Activated CD4-positive, alpha-beta T cell treated with anti-CD3 and anti-CD28 coated beads for 24 hours (primary cell): ENCODE results near the gene MTUS2.
"Not testable (repeated sequence)": the region's sequence is repeated elsewhere in the genome, so short reads cannot be mapped to it uniquely, and the experiment has no call there.

Source experiments
- DNase-seq, 2 donors: peaks; one replicate each; pipeline ENCODE4 v3.0.0-alpha.2; 2020; ENCODE audit warnings: low read depth in 2 of 2

Gene MTUS2

DNA sequence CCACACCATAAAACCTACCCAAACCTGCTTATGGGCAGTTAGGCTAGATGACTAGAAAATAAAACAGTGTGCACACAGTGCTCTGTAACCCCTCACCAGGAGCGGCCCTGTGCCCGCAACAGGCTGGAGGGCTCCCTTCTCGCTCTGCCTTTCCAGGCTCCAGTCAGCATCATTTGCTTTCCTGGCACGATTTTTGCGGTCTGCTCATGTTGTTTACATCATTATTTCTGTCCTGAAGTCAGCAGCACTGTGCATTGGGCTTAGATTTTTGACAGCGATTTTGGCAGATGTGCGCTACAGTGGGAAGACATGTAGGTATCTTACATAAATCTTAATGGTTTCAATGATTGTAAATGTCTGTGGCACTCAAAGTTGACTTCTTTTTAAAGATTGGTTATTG is 344.0 kb downstream of the MTUS2 start:
- no peak for DNase-seq

DNA sequence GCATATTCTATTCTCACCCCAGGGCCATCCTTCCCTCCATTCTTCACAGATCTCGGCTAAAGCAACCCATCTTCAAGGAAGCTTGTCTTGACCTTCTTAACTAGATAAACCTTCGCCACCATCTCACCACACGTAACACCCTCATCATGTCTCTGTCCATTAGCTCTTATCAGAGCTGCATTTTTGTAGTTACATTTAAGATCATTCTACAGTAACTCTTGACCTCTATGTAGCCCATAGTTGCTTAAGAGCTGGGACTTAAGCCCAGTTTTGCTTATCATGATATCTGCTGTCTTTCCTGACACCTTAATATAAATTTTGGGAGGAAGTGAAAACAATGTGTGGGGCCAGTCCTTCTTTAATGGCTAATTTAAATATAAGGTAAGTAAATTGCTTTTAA is 345.1 kb downstream of the MTUS2 start:
- DNase-seq, result no peak

DNA sequence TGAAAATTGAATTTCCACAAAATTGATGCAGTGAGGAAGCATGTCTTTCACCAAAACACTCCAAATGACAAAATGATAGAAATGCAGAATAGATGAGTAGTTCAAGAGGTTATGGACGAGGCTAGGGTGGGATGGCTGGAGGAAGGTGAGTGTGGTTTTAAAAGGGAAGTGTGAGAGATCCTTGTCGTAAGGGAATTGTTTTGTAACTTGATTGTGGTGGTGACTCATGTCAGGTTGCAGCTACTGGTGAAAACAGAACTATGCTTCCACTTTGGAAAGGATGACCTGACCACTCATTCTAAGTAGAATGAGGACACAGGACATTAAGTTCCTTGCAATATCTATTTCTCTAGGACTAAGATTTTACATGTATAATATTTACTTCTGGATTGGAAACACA is 345.7 kb downstream of the MTUS2 start:
- no peak for DNase-seq

DNA sequence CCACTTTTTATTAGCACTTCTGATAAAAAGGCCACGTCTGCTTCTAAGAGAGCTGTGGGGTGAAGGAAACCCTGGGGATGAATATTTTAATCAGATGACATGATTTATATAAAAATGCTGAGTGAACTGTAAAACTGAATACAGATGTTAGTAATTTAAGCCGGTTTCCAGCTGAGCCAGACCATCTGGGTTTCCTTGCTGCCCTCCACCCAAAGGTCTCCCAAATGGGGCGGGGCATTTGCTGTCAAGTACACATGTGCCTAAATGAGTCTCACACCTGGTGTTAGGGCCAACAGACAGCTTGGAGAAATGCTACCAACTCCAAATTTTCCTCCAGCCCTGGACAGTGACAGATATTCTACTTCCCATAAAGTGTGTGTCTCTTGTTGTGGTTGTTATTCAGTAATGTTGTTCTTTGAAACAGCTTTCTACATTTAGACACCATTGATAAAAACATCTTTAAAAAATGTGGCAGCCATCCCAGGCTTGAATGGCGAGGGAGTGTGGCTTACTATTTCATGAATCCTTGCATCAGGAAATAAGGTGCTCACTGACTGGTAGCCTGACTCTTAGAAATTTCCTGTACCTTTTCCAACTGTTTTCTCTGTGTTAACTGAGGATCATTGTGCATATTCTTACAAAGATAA is 350.4 kb downstream of the MTUS2 start:
- no peak for DNase-seq

DNA sequence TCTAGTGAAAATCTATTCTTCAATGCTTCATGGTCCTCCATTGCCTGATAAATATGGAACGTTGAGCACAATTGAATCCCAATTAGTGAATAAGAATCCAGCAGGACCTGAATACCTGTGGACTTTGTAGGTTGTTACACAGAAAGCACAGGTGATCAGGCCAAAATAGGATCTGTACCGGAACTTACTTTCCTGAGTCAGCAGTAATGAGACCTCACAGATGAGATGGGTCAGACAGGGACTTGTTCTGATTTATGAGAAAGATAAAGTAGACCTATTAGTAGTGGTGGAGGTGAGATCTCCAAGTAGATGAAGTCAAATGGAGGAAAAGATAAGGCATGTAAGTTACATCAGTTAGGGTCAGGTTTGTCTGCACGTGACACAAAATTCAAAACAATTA is 351.1 kb downstream of the MTUS2 start:
- DNase-seq, result no peak

DNA sequence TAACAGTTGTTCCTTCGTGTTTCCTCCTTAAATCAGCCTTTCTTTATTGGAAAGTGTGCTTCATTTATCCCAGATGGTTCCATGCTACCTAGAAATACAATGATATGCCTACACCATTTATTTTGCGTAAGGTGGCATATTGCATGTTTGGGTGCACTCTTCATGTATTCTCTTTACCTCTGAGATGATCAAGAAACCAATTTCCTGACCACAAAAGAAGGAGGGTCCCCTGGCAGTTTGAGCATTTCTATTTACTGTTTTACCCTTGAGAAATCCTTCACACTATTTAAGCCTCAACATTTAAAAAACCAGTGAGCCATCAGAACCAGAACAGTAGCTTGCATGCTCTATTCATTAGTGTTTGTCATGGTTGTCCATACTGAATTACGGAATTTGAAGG is 354.0 kb downstream of the MTUS2 start:
- no peak for DNase-seq

DNA sequence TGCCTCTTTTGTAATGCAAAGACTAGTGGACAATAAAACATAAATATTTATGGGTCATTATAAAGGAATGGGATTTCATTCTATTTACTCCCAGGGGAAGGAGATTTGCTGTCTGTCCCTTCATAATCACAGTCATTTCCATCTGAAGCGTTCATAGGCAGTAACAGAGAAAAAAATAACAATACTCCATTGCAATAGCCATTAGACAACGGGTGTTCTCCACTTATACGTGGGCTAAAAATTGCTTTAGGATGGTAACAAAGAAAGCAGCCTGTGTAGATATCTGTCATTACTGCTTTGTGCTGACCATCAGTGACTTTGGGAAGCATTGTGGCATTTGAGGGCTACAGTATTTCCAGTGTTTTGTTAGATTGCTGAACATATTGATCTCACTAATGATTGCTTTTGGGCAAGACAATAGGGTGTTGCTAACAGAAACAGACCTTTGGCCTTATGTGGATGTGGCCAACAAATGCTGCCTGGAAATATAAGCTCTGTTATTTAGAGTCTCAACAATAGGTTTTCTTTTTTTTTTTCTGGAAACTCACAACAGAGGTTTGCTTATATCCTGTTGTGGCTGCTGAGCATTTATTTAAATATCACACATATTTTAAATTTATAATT is 355.2 kb downstream of the MTUS2 start:
- no peak for DNase-seq

DNA sequence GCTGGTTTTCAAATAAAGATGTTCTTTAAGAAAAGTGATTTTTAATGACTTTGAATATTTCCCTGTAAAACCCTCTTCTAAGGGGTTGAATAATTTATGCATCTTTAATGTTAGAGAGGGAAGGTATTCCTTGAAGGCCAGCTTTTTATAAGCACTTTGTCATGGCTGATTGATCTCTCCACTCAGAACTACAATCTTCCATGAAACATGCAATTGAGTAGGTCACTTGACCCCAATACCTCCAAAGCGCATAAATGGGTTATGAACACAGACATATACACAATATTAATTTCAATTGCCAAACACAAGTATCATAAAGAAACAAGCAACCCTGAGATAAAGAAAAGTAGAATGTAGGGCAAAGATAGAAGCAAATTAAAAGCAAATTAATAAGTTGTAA is 359.9 kb downstream of the MTUS2 start:
- no peak for DNase-seq

DNA sequence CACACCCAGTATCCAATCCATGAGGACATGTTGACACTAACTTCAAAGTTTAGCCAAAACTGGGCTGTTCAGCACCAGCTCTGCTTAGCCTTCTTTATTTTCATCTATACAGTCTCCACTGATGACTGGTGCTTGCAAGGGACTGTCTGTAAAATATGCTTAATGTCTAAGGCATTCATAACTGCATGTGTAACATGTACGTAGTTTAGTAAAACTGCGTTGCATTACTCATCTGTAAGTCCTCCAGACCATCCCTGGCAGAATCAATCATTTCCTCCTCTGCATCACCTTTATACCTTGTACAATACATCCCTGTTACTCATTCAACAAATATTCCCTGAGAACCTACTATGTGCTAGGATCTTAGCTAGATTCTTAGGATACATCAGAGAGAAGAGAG is 362.1 kb downstream of the MTUS2 start:
- DNase-seq, result no peak

DNA sequence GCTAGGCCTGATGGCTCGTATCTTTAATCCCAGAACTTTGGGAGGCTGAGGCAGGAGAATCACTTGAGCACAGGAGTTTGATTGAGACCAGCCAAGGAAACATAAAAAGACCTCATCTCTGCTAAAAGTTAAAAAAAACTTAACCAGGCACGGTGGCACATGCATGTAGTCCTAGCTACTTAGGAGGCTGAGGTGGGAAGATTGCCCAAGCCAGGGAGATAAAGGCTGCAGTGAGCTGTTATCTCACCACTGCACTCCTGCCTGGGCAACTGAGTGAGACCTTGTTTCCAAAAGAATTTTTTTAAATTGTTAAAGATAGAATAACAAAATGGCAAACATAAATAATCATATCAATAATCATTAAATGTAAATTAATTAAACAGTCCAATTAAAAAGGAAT is 365.8 kb downstream of the MTUS2 start:
- DNase-seq, result no peak

DNA sequence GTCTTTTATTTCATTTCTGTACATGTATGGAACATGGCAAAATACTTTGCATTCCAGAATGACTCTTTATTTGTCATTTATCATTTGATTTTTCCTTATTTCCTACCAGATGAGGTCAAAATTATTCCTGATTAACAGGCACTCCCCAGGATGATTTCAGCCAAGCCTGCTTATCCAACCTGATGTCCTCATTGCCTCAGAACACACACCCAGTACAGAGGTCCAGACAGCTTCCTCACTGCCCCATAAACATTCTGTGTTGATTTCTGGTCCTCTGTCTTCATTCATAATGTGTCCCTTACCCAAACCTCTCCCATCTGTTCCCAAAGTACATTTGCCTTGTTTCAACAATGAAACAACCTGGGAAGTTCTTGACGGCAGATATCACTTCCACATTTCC is 367.4 kb downstream of the MTUS2 start:
- no peak for DNase-seq

DNA sequence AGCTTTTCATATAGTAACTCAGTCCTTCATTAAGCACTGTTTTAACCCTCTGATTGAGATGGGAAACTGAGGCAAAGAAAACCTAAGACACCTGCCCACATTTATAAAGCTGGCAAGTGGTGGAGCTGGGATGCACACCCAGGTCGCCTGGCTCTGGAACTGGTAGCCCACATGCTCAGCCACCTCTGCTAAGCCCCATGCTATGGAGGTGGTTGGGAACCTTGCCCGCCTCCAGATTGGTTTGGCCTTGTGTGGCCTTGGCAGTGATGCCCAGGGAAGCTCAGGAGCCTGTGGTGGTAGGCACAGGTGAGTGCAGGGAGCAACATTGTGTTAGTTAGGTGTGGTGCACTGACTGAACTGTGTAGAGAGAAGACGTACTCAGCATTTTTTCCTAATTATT is 370.2 kb downstream of the MTUS2 start:
- DNase-seq, result no peak

DNA sequence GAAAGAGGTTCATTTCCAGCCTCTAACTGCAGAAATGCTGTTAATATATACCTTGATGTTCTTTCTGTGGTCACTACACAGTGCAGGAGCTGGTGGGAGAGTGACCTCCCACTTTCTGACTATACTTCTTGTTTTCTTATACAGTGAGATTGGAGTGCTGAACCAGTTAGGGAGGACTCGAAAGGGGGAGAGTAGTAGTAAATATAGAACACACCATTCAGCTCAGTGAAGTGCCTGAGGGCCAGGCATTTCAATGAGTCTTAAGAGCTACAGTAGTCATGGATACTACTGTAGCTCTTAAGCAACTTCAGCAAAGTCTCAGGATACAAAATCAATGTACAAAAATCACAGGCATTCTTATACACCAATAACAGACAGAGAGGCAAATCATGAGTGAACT is 372.9 kb downstream of the MTUS2 start:
- no peak for DNase-seq

DNA sequence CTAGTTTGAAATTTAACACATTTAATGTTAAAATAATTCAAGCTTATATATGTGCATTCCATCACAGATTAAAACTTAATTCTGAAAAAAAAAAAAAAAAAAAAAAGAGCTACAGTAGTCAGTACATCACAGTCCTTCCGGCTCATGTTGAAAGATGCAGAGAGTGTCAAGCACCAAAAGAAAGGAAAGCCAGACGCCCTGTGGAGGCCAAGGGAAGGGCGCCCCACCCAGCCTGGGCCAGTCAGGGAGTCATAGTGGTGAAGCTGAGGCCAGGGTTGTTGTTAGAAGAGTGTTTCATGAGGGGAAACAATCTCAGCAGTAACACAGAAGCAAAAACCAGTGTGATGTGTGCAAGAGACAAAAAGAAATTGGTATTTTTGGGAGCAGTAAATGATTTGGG is 375.3 kb downstream of the MTUS2 start:
- DNase-seq, result no peak

DNA sequence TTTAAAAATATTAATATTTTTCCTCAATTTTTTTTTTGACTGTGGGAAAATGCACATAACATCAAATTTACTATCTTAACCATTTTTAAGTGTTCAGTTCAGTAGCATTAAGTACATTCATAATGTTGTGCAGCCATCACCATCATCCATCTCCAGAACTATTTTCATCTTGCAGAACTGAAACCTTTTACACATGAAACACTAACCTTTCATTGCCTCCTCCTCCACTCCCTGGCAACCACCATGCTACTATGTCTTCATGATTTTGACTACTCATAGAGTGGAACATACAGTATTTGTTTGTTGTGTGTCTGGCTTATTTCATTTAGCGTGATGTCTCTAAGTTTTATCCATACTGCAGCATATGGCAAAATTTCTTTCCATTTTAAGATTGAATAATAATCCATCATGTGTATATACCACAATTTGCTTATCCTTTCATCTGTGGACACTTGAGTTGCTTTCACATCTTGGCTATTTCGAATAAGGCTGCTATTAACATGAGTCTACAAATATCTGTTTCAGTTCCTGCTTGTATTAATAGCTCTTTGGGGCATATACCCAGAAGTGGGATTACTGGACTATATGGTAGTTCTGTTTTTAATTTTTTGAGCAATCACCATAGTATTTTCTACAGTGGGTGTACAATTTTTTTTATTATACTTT is 376.4 kb downstream of the MTUS2 start:
- no peak for DNase-seq

DNA sequence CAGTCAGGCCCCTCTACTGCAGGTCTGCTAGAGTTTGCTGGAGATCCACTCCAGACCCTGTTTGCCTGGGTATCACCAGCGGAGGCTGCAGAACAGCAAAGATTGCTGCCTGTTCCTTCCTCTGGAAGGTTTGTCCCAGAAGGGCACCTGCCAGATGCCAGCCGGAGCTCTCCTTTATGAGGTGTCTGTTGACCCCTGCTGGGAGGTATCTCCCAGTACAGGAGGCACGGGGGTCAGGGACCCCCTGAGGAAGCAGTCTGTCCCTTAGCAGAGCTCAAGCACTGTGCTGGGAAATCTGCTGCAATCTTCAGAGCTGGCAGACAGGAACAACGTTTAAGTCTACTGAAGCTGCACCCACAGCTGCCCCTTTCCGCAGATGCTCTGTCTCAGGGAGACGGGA is 382.6 kb downstream of the MTUS2 start:
- not testable (repeated sequence) for DNase-seq

DNA sequence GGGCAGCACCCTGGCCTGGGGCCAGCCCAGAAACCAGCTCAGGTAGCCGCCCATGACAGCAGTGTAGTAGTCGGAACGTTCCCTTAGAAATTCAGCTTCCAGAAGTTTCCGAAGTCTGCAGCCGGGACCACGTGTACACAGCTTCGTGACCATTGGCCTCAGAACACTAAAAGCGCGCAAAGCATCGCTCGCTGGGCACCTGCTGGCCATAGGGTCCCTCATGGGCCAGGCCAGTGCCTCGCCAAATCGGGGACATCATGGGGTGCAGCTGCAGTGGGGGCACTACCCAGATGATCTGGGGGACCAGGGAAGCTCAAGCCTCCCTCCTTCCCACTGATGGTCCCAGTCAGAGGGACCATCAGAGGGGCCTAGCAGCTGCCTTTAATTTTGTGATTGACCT is 384.5 kb downstream of the MTUS2 start:
- no peak for DNase-seq

DNA sequence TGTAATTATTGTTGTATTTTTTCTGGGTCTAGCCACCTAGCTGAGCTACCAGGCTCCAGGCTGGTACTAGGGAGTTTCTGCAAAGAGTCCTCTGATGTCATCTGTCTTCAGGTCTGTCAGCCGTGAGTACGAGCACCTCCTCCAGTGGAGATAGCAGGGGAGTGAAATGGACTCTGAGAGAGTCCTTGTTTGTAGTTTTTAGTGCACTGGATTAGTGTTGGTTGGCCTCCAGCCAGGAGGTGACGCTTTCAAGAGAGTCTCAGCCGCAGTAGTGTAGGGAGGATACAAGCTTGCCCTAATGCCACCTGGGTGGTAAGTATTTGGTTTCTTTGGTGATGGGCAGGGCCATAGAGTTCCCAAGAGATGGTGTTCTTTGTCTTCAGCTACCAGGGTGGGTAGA is 390.5 kb downstream of the MTUS2 start:
- DNase-seq, result no peak

DNA sequence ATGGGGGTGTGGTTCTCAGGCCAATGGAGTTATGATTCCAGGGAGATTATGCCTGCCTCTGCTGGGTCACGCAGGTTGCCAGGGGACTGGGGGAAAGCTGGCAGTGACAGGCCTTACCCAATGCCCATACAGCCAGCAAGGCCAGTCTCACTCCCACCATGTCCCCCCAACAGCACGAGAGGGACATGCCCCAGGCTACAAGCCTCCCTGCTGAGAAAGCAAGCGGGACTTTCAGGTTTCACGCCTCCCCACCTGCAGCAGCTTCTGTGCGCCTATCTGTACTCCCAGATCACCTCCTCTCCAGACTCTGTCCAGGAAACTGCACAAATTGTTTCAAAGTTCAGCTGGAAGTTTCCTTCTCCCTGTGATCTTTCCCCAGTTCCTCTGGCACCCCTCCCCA is 391.0 kb downstream of the MTUS2 start:
- DNase-seq, result not testable (repeated sequence)

DNA sequence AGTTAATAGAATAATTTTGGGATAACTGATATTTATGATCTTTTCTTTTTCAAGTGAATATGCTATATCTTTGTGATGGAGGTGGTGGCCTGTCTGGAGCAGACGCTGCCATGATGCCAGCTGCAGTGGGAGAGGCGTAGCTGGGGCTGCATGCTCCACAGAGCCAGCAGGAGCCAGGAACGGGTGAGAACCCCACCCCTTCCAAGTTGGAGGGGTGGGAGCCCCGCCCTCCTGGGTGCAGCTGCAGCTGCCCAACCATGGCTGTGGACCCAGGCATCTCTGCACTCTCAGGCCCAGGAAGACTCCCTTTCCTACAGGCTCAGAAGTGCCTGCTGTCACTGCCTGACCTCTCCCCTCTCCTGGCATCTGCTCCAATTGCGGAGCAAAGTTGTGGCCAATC is 402.3 kb downstream of the MTUS2 start:
- DNase-seq, result no peak

DNA sequence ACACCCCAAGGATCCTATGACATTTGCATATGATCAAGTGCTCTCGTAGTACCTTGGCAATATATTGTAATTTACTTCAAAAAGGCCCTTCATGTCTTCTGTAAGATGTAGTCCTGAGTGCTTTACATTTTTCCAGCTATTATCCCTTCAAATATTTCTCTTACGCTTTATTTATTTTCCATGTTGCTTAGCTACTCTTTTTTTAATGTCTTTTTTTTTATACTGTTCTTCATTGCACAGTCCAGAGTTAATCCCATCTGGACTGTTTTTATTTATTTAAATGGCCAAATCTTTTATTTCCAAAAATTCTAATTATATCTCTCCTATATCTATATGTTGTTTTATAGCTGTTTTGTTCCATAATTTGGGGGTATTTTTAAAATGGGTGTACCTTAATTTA is 404.1 kb downstream of the MTUS2 start:
- no peak for DNase-seq

DNA sequence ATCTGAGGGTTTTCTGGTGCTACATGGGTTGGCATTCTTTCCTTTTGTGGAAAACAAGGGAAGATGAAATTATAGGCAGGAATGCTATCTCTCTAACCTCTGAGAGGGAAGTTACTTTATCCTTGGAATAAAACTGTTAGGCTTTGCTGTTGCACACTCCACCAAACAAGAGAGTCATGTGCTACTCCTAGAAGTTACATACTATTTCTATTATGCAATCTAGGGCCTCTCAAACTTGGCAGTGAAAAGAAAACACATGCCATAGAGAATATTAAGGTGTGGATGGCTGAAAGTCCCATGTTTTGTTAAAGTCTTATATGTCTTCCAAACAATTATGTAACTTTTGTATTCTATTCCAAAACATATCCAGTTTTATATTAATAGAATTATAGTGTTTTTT is 407.4 kb downstream of the MTUS2 start:
- no peak for DNase-seq

DNA sequence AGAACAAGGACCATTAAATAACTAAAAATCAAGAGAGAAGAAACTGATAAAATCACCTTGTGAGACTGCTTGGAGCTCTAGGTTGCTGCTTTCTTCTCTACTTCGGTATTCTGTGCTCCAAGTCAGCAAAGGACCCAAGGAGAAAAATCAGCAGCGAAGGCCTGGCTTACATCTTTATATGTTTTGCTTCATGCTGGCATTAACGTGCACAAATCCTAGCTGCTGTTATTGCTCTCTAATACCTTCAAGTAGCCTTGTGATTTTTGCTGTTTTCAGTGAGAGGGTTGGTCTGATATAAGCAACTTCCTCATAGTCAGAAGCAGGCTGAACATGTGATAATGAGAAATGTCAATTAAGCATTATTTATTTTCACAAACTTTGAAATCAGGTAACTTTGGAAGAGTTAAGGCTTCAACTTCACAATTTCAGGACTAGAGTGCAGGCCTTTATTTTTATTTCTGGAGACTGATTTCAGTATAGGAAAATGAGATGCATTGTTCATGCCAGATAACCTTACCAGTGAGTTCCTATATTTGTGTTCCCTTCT is 410.2 kb downstream of the MTUS2 start:
- DNase-seq, result no peak
